Measurements from ENCODE around the gene MYEOV.

Gene MYEOV

DNA sequence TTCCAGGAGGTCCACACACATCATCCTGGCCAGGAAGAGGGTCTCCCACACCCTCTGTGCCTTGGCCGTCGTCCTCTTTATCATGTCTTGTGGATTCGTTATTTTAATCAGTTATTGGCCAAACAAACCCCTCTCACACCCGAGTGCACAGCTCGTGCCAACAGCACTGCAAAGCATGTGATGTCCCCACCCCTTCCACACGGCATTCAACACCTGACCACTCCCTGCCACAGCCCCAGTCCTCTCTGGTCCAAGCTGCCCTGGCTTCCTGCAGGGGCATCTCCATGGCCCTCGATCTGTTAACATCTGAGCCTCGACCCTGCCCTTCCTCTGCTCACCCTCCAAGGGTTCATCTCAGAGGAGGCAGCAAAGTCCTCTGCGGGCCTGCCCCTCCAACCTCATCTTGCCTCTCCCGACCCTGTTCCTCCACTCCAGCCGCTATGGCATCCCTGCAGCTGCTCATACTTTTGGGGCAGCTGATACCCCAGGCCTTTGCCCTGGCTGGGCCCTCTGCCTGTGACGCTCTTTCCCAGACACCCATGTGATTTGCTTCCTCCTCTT is 14.0 kb downstream of the MYEOV start:
- in situ Hi-C loops (cut with MboI; ENCODE audit: low pct_unique_long_range_greater_than_20kb, low sequenced_read_pairs, unreplicated experiment) = no loop called here
- no peak for DNase-seq (ENCODE audit: low spot score)
- TF ChIP-seq, protein P1, sequence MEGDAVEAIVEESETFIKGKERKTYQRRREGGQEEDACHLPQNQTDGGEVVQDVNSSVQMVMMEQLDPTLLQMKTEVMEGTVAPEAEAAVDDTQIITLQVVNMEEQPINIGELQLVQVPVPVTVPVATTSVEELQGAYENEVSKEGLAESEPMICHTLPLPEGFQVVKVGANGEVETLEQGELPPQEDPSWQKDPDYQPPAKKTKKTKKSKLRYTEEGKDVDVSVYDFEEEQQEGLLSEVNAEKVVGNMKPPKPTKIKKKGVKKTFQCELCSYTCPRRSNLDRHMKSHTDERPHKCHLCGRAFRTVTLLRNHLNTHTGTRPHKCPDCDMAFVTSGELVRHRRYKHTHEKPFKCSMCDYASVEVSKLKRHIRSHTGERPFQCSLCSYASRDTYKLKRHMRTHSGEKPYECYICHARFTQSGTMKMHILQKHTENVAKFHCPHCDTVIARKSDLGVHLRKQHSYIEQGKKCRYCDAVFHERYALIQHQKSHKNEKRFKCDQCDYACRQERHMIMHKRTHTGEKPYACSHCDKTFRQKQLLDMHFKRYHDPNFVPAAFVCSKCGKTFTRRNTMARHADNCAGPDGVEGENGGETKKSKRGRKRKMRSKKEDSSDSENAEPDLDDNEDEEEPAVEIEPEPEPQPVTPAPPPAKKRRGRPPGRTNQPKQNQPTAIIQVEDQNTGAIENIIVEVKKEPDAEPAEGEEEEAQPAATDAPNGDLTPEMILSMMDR (IDR thresholded peaks at IDR 0.05; ENCODE audit: extremely low read depth, insufficient read depth, missing control alignments) = no peak

DNA sequence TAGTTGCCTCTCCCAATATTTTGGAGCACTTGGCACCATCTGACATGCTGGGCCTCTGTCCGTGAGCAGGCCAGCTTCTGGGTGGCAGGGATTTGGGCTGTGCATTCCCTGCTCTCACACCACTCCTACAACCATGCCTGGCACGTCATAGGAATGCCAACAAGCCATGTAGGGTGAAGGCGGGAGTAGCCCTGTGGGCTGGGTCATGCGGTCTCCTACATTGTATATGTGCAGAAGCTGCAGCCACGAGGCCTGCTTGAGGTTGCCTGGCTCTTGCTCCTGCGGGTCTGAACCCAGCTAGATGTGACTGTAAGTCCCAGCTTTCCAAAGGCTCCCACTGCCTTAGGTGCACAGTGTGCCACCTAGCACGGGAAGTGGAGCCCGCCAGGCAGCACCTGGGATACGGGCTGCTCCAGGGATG is 14.5 kb downstream of the MYEOV start:
- DNase-seq (ENCODE audit: low spot score) = no peak
- in situ Hi-C loops (cut with MboI; ENCODE audit: low pct_unique_long_range_greater_than_20kb, low sequenced_read_pairs, unreplicated experiment) = no loop called here
- TF ChIP-seq, protein P1 (IDR thresholded peaks at IDR 0.05; ENCODE audit: extremely low read depth, insufficient read depth, missing control alignments) = no peak

DNA sequence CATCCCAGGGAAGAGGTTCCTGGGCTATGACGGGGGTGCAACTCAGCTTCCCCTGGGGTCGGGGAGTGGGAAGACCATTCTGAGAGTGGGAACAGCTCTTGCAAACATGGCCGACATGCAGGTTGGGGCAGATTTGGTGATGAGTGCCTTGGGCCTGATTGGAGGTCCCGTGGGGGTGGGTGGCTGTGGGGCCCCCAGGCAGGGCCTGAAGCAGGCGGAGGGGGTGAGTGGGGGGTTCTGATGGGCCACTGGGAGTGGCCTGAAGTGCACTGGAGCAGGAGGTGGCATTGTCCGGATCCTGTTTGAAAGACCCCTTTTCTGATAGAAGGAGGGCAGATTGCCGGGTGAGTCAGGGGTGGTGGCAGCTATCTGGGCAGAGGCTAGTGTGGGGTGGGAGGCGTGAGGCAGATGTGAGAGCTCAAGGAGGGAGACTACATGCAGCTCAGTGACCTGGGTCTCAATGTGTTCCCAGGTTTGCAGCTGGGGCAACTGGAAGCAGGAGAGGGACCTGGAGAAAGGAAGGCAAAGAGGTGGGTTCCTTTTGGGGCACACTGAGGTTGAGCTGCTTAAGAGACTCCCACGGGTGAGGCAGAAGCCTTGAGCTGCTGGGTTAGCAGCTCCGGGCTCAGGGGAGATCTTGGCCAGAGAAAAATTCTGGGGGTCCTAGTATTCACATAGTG is 15.1 kb downstream of the MYEOV start:
- in situ Hi-C loops (cut with MboI; ENCODE audit: low pct_unique_long_range_greater_than_20kb, low sequenced_read_pairs, unreplicated experiment) = no loop called here
- DNase-seq (ENCODE audit: low spot score) = no peak
- TF ChIP-seq, protein P1 (IDR thresholded peaks at IDR 0.05; ENCODE audit: extremely low read depth, insufficient read depth, missing control alignments) = no peak

DNA sequence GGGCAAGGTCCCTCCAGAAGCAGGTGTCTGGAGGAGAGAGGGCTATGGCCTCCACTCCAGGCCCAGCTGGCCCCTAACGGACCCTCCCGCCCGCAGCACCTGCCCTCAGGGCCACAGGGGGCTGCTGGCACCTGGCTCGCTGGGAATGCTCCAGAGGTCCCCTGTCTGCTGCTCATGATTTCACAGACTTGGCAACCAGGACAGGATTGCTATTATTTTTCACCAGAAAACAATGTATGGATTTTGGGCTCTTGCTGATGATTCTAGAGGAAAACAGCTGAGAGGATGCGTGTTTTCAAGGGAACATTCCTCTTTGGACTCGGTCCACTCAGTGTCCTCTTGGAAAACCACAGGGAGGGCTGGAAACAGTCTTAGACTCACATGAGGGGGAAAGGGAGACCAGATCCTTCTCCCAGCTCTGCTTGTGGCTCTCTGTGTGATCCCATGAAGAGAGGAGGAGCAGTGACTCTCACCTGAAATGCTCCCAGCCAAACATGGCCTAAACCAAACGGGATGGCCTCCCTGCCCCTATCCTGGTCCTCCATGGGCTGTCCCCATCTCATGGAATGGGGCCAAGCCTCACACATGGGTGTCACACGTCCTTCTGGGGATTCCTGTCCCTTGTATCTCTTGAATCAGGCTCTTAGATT is 15.8 kb downstream of the MYEOV start:
- no peak for DNase-seq (ENCODE audit: low spot score)
- TF ChIP-seq, protein P1 (IDR thresholded peaks at IDR 0.05; ENCODE audit: extremely low read depth, insufficient read depth, missing control alignments) = no peak
- in situ Hi-C loops (cut with MboI; ENCODE audit: low pct_unique_long_range_greater_than_20kb, low sequenced_read_pairs, unreplicated experiment) = no loop called here

DNA sequence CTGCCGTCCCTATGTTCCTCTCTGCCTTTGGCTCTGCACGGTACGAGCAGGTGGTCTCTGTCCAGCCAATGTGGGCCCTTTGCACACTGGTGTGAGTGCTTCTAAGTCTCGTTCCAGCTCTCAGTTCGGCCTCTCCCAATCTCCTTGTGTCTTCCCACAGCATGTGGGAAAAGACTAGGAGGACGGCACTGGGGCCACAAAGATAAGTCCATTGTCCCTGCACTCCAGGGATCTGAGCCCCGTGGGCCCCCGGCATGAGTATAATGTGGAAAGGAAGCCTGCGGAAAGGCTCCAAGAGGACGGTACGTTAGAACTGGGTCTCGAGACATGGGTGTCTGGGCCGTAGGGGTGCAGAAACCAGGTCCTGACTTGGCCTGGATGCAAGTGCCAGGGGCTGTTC is 16.4 kb downstream of the MYEOV start:
- no peak for DNase-seq (ENCODE audit: low spot score)
- TF ChIP-seq, protein P1 (IDR thresholded peaks at IDR 0.05; ENCODE audit: extremely low read depth, insufficient read depth, missing control alignments) = no peak
- in situ Hi-C loops (cut with MboI; ENCODE audit: low pct_unique_long_range_greater_than_20kb, low sequenced_read_pairs, unreplicated experiment) = no loop called here

DNA sequence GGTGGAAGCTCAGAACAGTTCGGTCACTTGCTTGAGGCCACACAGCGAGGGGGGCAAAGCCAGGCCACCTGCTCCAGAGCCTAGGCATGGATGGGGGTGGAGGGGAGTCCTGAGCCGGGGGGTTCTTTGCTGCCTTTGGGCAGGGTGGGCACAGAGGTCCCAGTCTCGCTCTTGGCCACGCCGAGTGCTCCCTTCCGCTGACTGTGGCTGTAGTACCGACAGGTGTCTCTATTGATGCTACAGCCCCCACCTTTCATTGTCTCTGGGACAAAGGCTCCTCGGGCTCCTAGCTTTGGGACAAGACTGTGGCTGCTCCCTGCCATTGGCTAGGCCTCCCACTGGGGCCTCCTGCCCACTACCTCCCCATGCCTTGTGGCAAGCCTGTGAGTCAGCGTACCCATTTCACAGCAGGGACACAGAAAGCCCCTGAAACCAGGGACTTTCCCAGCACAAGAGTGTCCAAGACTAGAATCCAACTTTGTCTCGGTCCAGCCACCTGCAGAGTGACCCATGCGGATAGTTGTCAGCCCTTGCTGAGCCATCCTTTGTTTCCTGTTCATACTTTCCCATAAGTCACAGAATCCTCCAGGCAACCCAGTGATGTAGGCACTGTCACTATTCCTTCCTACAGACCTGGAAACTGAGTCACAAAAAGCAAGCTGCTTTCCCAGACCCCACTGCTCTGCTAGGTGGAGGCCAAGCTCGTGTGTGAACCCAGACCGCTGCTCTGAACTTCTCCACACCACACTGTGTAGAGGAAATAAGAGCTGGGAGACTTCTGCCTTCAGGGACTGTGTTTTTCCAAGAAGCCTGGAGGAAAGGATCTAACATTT is 17.2 kb downstream of the MYEOV start:
- in situ Hi-C loops (cut with MboI; ENCODE audit: low pct_unique_long_range_greater_than_20kb, low sequenced_read_pairs, unreplicated experiment) = no loop called here
- DNase-seq (ENCODE audit: low spot score) = no peak
- TF ChIP-seq, protein P1 (IDR thresholded peaks at IDR 0.05; ENCODE audit: extremely low read depth, insufficient read depth, missing control alignments) = no peak

Measured in GM13977 (cell line).